22Rv1 (cell line): Measurements from ENCODE around the gene RGS1.

ENCODE experiments used
- ZFX ChIP-seq: fragments of 450-650 bp; IDR thresholded peaks from 2 replicates; pipeline ENCODE4 v1.6.1; 2017; ENCODE audit warnings: antibody characterized with exemption, borderline replicate concordance
- TF ChIP-seq, protein P1 (sequence below): fragments of 450-650 bp; IDR thresholded peaks from 2 replicates; pipeline ENCODE4 v1.5.1; 2017; ENCODE audit warnings: mild to moderate bottlenecking

- TF ChIP-seq, protein P1, sequence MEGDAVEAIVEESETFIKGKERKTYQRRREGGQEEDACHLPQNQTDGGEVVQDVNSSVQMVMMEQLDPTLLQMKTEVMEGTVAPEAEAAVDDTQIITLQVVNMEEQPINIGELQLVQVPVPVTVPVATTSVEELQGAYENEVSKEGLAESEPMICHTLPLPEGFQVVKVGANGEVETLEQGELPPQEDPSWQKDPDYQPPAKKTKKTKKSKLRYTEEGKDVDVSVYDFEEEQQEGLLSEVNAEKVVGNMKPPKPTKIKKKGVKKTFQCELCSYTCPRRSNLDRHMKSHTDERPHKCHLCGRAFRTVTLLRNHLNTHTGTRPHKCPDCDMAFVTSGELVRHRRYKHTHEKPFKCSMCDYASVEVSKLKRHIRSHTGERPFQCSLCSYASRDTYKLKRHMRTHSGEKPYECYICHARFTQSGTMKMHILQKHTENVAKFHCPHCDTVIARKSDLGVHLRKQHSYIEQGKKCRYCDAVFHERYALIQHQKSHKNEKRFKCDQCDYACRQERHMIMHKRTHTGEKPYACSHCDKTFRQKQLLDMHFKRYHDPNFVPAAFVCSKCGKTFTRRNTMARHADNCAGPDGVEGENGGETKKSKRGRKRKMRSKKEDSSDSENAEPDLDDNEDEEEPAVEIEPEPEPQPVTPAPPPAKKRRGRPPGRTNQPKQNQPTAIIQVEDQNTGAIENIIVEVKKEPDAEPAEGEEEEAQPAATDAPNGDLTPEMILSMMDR, result no peak
- no peak for TF ChIP-seq ZFX
Observed at GRCh38 chr1:192550922-192551534, 24.5 kb upstream of the RGS1 start.
